GM12878 (cell line): Measurements from ENCODE around the gene SNX22. TPM values are rescaled to one million over a fixed set of nuclear protein-coding genes. Genes with fewer than 3 reads are reported as not detected.

Experiments used
- BACH1 ChIP-seq: fragments of 450-650 bp; IDR thresholded peaks from 2 replicates; pipeline ENCODE4 v1.6.1; 2017; ENCODE audit warnings: mild to moderate bottlenecking, borderline replicate concordance
- BHLHE40 ChIP-seq, 2 experiments: fragments of 450-650 bp in 1 of 2; IDR thresholded peaks; 2 replicates each; pipeline ENCODE4 v1.6.1; 2011 to 2017; ENCODE audit warnings: low read depth in 2 of 2, borderline replicate concordance in 1 of 2, improper control_type of control experiment in 1 of 2, low read length in 1 of 2, mild to moderate bottlenecking in 1 of 2
- CHD1 ChIP-seq: IDR thresholded peaks from 2 replicates; pipeline ENCODE4 v1.6.1; 2012; ENCODE audit warnings: low read depth, low read length, improper control_type of control experiment
- DPF2 ChIP-seq: fragments of 450-650 bp; IDR thresholded peaks from 2 replicates; pipeline ENCODE4 v1.6.1; 2017; ENCODE audit warnings: mild to moderate bottlenecking
- FOXM1 ChIP-seq: IDR thresholded peaks from 2 replicates; pipeline ENCODE4 v1.6.1; 2012; ENCODE audit warnings: low read depth, mild to moderate bottlenecking, inconsistent platforms, low read length, moderate library complexity
- HDAC6 ChIP-seq: fragments of 200-600 bp; sonication (generic); IDR thresholded peaks from one replicate; pipeline ENCODE4 v1.8.0; 2017; ENCODE audit warnings: antibody characterized with exemption; ENCODE audit not compliant: unreplicated experiment
- IKZF1 ChIP-seq: fragments of 450-650 bp; conservative IDR thresholded peaks from 2 replicates; pipeline ENCODE4 v1.6.1; 2017; ENCODE audit warnings: antibody characterized with exemption, mild to moderate bottlenecking
- JUND ChIP-seq: IDR thresholded peaks from 2 replicates; pipeline ENCODE4 v1.6.1; 2012; ENCODE audit warnings: low read depth, mild to moderate bottlenecking, low read length, improper control_type of control experiment, moderate library complexity
- KDM1A ChIP-seq: fragments of 200-600 bp; sonication (generic); IDR thresholded peaks from 2 replicates; pipeline ENCODE4 v1.6.1; 2016; ENCODE audit warnings: borderline replicate concordance
- LARP7 ChIP-seq: fragments of 450-650 bp; IDR thresholded peaks from 2 replicates; pipeline ENCODE4 v1.6.1; 2017; ENCODE audit warnings: mild to moderate bottlenecking
- NR2C2 ChIP-seq: IDR thresholded peaks from 2 replicates; pipeline ENCODE4 v1.6.1; 2011; ENCODE audit warnings: borderline replicate concordance, low read depth; ENCODE audit not compliant: control insufficient read depth, insufficient read length
- RUNX3 ChIP-seq: IDR thresholded peaks from 2 replicates; pipeline ENCODE4 v1.6.1; 2012; ENCODE audit warnings: low read length, inconsistent platforms
- SREBF2 ChIP-seq: IDR thresholded peaks from 2 replicates; pipeline ENCODE4 v1.6.1; 2012; ENCODE audit warnings: mild to moderate bottlenecking, low read length
- TAF1 ChIP-seq: IDR thresholded peaks from 2 replicates; pipeline ENCODE4 v1.6.1; 2011; ENCODE audit warnings: mild to moderate bottlenecking, low read depth, low read length, borderline replicate concordance
- TCF12 ChIP-seq: IDR thresholded peaks from 2 replicates; pipeline ENCODE4 v1.6.1; 2011; ENCODE audit warnings: low read depth, mild to moderate bottlenecking, low read length
- ZNF207 ChIP-seq: fragments of 450-650 bp; IDR thresholded peaks from 2 replicates; pipeline ENCODE4 v1.6.1; 2014; ENCODE audit warnings: antibody characterized with exemption, mild to moderate bottlenecking, borderline replicate concordance
- ZNF217 ChIP-seq: fragments of 450-650 bp; IDR thresholded peaks from 2 replicates; pipeline ENCODE4 v1.6.1; 2017; ENCODE audit warnings: antibody characterized with exemption, mild to moderate bottlenecking
- ZNF384 ChIP-seq: IDR thresholded peaks from 2 replicates; pipeline ENCODE4 v1.6.1; 2012; ENCODE audit warnings: low read depth, mild to moderate bottlenecking, low read length, improper control_type of control experiment, borderline replicate concordance
- polyA plus RNA-seq, 11 experiments: library from polyadenylated mRNA; depleted of rRNA in 4 of 11; unstranded in 6 of 11; stranded (reverse) in 5 of 11; fragments of >200 nt; fragmentation: Nextera tagmentation in 4 of 11; fragmentation: Illumina TruSeq in 1 of 11; extraction: Ambion mirVana in 4 of 11; extraction: Trizol in 1 of 11; gene quantifications; 1 replicate in 1 of 11; 2 replicates in 10 of 11; pipeline versions ENCODE4 v1.2.1 to v1.2.3, GENCODE V29; 2011 to 2016; ENCODE audit warnings: inconsistent platforms in 2 of 11, missing spikeins in 2 of 11, low read depth in 1 of 11
- total RNA-seq, 4 experiments: library from RNA; depleted of rRNA in 3 of 4; stranded (reverse); fragments of >200 nt in 3 of 4; fragmentation: Illumina TruSeq in 1 of 4; extraction: Trizol in 1 of 4; gene quantifications; 2 replicates each; pipeline versions ENCODE4 v1.2.1 to v1.2.3, GENCODE V29; 2013 to 2021
- TF ChIP-seq, protein P1 (sequence below): fragments of 450-650 bp; formaldehyde crosslinking; IDR thresholded peaks from 2 replicates; pipeline ENCODE4 v1.4.0; 2022; ENCODE audit warnings: mild to moderate bottlenecking, moderate library complexity

The SNX22 gene
- total and polyA plus RNA-seq, 10 of the 15 experiments (the other 5 are each of a cell fraction or from before 2014, with no cell fraction given) = 4.4 to 29.0 (median 8.7) TPM

DNA sequence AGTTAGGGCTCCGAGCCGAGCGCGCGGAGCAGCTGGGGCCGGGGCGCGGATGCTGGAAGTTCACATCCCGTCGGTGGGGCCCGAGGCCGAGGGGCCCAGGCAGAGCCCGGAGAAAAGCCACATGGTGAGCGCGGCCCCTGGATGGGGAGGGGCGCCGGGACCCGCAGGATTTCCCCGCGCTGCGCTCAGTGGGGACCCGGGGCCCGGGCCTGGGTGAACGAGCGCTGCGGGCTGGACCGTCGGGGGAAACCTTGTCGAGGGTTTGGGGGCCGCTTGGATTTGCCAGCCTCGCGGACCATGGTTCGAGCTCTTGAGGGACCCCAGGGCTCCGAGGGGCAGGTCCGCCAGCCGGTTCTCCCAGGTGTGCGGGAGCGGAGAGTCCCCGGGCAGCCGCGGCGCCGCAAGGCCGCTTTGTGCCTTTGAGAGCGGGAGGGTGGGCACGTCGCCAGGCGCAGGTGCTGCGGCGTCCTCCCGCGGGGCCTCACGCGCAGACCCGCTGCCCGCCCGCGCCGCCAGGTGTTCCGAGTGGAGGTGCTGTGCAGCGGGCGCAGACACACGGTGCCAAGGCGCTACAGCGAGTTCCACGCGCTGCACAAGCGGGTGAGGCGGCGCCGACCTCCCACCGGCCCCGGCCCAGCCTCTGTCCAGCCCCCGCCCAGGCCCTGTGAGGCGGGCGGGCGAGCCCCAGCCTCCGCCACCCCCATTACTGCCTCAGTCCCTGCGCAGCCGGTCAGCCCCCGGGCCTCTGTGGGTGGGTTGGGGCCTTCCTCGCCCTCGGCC, at the start of gene SNX22 (continued):
- TF ChIP-seq ZNF207 = peak; percentile 64; the same call in 1 of the 2 replicates
- no peak for TF ChIP-seq JUND
- TF ChIP-seq IKZF1 = peak; percentile 70
- TF ChIP-seq LARP7 = peak; percentile 72; the same call in 1 of the 2 replicates
- TF ChIP-seq BACH1 = 0 out of 2 replicates have a peak, but pooled peaks have one; percentile 10
- no peak for TF ChIP-seq CHD1
- 0 out of 2 replicates have a peak, but pooled peaks have one; percentile 25 for TF ChIP-seq TAF1
- TF ChIP-seq, protein P1, sequence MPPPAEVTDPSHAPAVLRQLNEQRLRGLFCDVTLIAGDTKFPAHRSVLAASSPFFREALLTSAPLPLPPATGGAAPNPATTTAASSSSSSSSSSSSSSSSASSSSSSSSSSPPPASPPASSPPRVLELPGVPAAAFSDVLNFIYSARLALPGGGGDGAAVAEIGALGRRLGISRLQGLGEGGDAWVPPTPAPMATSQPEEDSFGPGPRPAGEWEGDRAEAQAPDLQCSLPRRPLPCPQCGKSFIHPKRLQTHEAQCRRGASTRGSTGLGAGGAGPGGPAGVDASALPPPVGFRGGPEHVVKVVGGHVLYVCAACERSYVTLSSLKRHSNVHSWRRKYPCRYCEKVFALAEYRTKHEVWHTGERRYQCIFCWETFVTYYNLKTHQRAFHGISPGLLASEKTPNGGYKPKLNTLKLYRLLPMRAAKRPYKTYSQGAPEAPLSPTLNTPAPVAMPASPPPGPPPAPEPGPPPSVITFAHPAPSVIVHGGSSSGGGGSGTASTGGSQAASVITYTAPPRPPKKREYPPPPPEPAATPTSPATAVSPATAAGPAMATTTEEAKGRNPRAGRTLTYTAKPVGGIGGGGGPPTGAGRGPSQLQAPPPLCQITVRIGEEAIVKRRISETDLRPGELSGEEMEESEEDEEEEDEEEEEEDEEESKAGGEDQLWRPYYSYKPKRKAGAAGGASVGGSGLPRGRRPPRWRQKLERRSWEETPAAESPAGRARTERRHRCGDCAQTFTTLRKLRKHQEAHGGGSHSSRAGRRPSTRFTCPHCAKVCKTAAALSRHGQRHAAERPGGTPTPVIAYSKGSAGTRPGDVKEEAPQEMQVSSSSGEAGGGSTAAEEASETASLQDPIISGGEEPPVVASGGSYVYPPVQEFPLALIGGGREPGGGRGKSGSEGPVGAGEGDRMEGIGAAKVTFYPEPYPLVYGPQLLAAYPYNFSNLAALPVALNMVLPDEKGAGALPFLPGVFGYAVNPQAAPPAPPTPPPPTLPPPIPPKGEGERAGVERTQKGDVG (CRISPR knock-in tag) = no peak
- no peak for TF ChIP-seq KDM1A
- TF ChIP-seq TCF12 = 0 out of 2 replicates have a peak, but pooled peaks have one; percentile 33
- peak; percentile 57 for TF ChIP-seq HDAC6
- no peak for TF ChIP-seq NR2C2
- no peak for TF ChIP-seq SREBF2
- TF ChIP-seq ZNF217 = no peak
- 0 out of 2 replicates have a peak, but pooled peaks have one; percentile 10 for TF ChIP-seq RUNX3
- TF ChIP-seq DPF2 = peak; percentile 63; the same call in 1 of the 2 replicates
- peak in 1 of 2 experiments; percentile 55; a peak in 2 of 4 replicates for TF ChIP-seq BHLHE40 (IDR thresholded peaks at IDR 0.05; ENCODE audit: borderline replicate concordance in 1 of 2, low read depth in 2 of 2, low read length in 1 of 2)
- no peak for TF ChIP-seq FOXM1
- TF ChIP-seq ZNF384 = no peak
